COLO829 (cell line): Measurements from ENCODE around the gene STK32B.
"Not testable (repeated sequence)": the region's sequence is repeated elsewhere in the genome, so short reads cannot be mapped to it uniquely, and the experiment has no call there.

Experiments
- DNase-seq: peaks from one replicate; pipeline ENCODE4 v3.0.0; 2012; ENCODE audit warnings: low spot score

Gene STK32B

GRCh38 chr4:5162909-5163508 lies 111.7 kb downstream of the STK32B start:
- no peak for DNase-seq

DNA sequence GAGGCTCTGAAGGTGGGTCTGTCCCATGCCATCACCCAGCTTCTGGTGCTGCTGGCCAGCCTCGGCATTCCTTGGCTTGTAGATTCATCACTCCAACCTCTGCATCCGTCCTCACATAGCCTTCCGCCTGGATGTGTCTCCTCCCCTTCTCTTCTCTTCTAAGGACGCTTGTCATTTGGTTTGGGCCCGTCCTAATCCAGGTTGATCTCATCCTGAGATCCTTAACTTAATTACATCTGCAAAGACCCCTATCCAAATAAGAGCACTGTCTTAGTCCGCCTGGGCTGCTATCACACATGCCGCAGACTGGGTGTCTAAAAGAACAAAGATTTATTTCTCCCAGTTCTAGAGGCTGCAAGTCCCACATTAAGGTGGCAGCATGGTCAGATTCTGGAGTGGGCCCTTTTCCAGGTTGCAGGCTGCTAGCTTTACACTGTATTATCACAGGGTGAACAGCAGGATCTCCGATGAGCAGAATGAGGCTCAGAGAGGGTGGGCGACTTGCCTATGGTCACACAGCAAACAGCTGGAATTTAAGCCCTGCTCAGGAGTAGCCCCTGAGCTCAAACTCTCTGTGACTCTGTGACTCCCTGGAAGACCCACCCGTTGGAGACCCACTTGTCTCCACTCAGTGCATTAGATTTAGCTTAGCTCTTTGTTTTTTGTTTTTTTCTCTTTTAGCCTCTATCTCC lies 113.1 kb downstream of the STK32B start:
- DNase-seq: no peak

DNA sequence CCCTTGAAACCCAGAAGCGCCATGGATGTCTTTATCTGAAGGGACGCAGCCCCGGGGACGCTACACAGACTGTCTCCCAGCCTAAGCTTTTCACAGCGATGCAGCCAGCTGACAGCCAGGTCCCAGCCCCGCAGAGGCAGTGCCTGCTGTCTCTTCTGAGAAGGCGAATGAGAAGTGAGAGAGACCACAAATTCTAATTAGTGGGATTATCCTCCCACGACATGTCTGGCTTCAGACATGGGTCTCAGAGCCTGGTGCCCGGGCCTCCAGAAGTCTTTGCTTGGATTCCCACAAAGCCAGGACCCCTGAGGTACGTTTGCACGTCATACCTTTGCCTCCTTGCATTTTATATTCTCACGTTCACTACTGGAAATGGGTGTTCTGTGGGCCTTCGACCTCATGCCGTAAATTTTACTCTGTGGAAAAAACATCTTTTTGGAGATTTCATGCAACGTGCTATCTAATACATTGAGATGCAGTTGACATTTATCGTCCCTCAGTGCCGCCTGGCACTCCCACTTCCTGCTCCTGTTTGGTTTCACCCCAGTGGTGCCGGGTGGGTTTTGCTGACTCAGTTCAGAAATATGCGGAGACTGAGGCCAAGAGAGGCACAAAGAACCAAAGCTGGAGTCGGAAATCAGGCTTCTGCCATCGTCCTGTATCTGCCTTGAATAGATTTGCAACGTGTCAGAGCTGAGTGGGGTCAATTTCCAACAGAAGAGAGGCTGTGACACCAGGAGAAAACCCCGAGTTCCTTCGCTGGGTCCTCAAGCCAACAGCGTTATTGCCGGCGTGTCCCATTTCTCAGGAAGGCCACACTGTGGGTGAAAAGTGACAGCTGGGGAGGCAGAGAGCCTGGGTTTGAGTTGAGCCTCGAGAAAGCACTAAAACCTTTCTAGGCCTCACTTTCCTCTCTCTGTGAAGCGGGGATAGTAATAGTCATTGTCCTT lies 114.4 kb downstream of the STK32B start:
- no peak for DNase-seq

DNA sequence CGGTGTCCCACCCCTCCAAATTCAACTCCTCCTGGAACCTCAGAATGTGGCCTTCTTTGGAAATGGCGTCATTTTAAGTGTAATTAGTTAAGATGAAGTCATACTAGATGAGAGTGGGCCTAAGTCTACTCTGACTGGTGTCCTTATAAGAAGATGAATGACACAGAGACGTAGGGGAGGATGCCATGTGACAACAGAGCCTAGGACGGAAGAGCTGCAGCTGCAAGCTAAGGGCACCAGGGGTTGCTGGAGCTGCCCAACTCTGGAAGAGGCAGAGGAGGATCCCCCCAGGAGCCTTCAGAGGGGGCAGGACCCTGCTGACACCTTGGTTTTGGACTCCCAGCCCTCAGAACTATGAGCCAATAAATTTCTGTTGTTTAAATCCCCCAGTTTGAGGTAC lies 115.1 kb downstream of the STK32B start:
- DNase-seq: no peak

DNA sequence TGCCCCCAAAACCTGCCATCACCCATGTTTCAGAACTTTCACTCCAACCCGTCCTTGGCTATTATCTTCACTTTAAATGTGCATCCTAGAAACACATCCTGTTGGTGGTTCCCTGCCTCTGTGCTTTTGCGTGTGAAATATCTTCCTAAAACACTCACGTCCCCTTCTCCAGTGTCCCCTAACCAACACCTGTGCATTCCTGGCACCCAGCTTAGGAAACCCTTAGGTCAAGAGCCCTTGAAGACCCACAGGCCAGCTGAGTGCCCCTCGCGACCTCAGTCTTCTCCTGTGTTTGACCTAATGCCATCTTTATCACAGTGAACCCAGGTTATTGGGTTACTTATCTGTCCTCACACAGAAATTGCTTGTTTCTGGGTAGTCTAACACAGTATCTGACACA lies 117.6 kb downstream of the STK32B start:
- no peak for DNase-seq

- DNase-seq: not testable (repeated sequence)
Observed at GRCh38 chr4:5175836-5176235, 124.6 kb downstream of the STK32B start.

- DNase-seq: no peak
Observed at GRCh38 chr4:5184606-5185005, 133.3 kb downstream of the STK32B start.

GRCh38 chr4:5185551-5185950 lies 134.3 kb downstream of the STK32B start:
- DNase-seq: no peak

DNA sequence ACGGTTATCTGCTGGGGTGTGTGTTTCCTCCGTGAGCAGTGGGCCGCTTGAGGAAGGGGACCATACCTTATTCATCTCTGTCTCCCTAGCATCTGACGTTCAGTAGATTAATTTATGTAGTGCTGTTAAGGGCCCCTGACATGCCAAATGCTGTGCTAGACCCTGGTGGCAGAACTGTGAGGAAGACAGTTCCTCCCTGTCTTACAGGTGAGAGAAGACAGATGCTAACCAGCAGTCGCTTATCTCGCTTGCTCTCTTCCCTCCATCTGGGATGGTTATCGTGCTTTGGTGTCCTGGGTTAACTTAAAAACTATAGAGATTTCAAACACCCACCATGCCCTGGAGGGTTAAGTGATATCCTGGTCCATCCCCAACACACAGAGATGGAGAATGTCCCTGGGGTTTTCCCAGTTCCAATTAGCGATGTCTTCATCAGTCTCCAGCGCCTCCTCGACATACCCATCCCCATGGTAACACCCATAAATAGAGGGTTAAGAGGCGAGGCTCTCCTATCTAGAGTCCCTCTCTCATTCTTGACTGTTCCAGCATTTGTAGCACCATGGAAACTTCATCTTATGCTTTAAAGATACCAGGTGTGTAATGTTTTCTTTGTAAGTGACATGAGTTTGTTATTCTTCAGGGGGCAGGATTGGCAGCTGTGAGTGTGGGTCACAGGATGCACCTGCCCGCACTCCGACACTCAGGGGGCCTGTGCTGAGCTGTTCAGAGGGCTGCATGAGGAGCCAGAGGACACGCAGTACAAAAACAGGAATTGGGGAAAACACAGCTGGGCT lies 135.2 kb downstream of the STK32B start:
- DNase-seq: no peak

DNA sequence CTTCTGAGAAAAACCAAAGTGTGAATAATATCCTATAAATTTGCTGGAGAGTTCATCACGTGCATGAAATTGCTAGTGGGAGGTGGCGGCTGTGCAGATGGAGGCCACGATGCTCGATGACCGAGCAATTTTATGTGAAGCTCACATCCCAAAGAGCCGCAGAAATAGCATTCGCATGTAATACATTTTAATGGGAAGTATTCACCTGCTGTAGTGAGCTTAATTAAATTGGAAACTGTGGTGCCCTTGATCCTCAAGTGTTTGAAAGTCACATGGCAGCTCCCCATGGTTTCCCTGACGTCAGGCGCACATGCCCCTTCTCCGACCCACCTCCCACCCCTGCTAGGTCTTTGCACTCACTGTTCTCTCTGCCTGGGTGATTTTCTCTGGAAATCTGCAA lies 136.8 kb downstream of the STK32B start:
- DNase-seq: no peak

DNA sequence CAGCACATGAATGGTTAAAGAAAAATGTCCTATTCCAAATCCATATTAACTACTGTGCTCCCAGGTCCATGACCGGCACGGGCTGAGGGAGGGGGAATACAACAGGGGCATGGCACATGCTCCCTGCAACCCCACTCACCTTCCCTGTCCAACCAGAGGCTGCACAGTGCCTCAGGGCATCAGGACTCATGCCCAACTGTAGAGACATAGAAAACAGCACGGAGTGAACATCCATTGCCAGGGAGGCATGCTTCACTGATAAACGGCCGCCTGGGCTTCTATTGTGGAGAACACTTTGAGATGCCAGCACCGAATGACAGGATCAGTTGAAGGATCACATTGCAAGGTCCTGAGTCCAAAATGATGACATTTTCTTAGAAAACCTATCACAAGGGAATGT lies 140.6 kb downstream of the STK32B start:
- DNase-seq: peak; percentile 38

- peak; percentile 56 for DNase-seq
Observed at GRCh38 chr4:5192271-5192670, 141.0 kb downstream of the STK32B start.

DNA sequence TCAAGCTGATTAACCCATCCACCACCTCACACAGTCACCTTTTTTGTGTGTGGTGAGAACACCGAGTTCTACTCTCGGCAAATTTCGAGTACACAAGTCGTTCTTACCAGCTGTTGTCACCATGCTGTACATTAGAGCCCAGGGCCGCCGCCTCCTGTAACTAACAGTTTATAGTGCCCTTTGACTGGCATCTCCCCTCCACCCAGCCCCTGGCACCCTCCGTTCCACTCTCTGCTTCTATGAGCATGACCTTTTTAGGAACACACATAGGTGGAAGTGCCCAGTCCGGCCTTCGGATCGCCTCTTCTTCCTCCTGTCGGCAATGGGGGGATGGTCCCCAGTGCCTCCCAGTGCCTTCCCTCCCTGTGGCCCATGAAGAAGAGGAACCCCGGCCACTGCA lies 141.4 kb downstream of the STK32B start:
- no peak for DNase-seq

GRCh38 chr4:5198656-5199541 lies 147.6 kb downstream of the STK32B start:
- DNase-seq: no peak

DNA sequence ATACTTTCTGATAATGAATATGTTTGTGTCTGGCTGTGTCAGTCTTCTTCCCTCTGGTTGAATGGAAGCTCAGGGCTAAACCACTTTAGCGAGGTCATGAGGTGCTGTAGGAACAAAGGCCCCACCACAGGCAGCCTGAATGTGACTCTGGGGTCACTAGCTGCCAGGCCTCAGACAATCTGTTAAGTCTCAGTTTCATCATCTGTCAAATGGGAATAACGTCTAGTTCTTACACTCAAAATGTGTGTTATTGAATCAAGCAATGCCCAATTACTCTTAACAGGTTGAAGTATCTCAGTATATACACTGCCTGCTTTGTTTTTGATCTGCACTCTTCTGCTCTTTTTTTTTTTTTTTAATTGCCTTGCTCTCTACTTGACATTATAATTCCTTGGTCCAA lies 148.6 kb downstream of the STK32B start:
- DNase-seq: no peak

DNA sequence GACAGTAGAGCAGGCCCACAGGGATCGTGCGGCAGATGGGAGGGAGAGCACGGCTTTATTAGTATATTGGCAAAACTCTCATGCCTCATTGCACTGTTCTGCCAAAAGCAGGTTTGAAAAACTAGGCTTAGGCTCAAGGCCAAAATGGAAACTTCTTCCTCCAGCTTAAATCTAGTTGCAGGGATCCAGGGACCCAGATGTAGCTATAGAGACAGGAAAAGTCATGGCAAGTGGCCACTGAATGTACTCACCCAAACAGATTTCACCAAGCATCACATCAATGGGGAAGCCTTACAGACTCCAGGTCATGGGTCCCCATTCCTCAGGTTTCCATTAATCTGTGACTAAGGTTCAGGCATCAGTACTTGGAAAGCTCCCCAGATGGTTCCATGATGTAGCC lies 149.2 kb downstream of the STK32B start:
- no peak for DNase-seq

- no peak for DNase-seq
Observed at GRCh38 chr4:5203309-5203992, 152.2 kb downstream of the STK32B start.

DNA sequence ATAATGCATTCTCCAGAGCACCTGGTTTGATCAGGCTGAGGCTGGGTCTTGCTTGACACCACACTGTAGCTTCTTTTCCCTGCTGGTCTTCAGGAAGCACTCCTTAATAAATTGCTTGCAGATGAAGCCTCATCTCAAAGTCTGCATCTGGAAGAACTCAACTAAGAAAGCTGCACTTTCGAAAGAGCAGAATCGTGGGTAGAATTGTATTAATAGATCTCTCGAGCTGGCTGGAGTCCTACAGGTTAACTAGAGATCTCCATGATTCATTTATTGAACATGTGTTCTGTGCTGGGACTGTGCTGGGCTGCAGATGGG lies 152.7 kb downstream of the STK32B start:
- no peak for DNase-seq

DNA sequence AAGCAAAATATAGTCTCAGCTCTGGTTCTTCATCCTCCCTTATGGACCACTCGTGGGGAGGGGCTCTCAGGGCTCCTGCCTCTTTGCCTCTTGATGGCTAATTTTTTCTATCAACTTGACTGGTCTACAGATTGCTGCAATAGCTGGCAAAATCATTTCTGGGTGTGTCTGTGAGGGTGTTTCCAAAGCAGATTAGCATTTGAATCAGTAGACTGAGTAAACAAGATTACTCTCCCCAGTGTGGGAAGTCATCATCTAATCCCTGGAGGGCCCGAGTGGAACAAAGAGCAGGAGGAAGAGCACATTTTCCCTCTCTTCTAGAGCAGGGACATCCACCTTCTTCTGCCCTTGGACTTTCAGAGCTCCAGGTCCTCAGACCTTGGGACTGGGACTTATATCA lies 153.5 kb downstream of the STK32B start:
- no peak for DNase-seq

DNA sequence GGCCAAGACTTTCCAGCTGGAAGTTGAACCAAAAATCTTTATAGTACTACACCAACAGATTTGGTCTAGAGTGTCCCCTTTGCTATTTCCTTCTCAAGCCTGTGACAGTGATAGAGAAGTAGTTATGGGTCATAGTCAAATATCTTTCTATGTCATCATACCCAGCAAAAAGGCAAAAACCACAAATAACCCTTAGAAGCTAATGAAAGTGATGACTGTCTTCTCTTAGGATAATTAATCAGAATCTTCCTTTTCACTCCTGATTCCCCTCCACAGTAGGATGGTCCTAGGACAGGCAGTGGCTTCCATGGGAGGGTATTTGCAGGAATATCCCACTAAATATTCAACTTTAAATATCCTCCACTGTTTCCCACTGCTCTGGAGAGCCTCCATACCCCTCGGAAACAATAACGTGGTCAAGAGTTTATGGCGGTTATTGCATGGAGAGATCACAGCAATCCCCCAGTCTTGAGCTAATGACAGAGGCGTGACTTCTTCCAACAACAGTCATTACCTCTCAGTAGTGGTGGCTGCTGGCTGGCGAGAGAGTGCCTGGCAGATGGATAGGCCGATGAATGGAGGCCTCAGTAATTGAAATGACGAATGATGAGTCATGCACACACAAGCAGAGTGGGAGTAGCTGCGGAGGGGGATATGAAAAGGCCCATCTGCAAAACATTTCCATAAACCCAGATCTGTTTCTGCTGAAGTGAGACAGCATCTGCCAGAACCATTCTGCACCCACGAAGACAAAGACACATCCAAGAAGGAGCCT lies 154.9 kb downstream of the STK32B start:
- DNase-seq: peak; percentile 93
